H4 (cell line): ENCODE measurements around the gene TMEM225. TPM values are rescaled to one million over a fixed set of nuclear protein-coding genes. Genes with fewer than 3 reads are reported as not detected.
"Not testable (repeated sequence)": the region's sequence is repeated elsewhere in the genome, so short reads cannot be mapped to it uniquely, and the experiment has no call there.

Source experiments
- DNase-seq: peaks from one replicate; pipeline ENCODE4 v3.0.0-alpha.2; 2015; ENCODE audit warnings: low spot score
- total RNA-seq: library from RNA; depleted of rRNA; stranded (reverse); fragments of >200 nt; shearing (Covaris generic); gene quantifications from 2 replicates; pipeline ENCODE4 v1.2.3, GENCODE V29; 2014; rRNA removed

The TMEM225 gene
- total RNA-seq = not detected in 2 replicates

- no peak for DNase-seq
Observed at GRCh38 chr11:123885570-123885969, at the start of gene TMEM225. Gene TMEM225 (minus strand): TSS chr11:123885670. CDS start chr11:123885425, 245 bp downstream.

- no peak for DNase-seq
Observed at GRCh38 chr11:123924027-123924426, 38.6 kb upstream of the TMEM225 start.

- DNase-seq = no peak
Observed at GRCh38 chr11:123920943-123921342, 35.5 kb upstream of the TMEM225 start.

- DNase-seq = no peak
Observed at GRCh38 chr11:123905826-123906225, 20.4 kb upstream of the TMEM225 start.

- DNase-seq = no peak
Observed at GRCh38 chr11:123904932-123905331, 19.5 kb upstream of the TMEM225 start.

GRCh38 chr11:123903932-123904331, 18.5 kb upstream of the TMEM225 start:
- no peak for DNase-seq

GRCh38 chr11:123901867-123902266, 16.4 kb upstream of the TMEM225 start, which contains the start of gene OR8D4:
Gene OR8D4 (plus strand): TSS chr11:123902167. CDS start chr11:123906432, 4,265 bp downstream.
- DNase-seq = no peak

GRCh38 chr11:123899792-123900191, 14.3 kb upstream of the TMEM225 start:
- DNase-seq = no peak

GRCh38 chr11:123892031-123892430, 6.6 kb upstream of the TMEM225 start:
- DNase-seq = no peak

- DNase-seq = no peak
Observed at GRCh38 chr11:123880912-123881311, 4.6 kb downstream of the TMEM225 start.

- not testable (repeated sequence) for DNase-seq
Observed at GRCh38 chr11:123867795-123868194, 17.7 kb downstream of the TMEM225 start.

GRCh38 chr11:123865293-123865692, 20.2 kb downstream of the TMEM225 start:
- not testable (repeated sequence) for DNase-seq

GRCh38 chr11:123859731-123860130, 25.7 kb downstream of the TMEM225 start:
- no peak for DNase-seq

- DNase-seq = no peak
Observed at GRCh38 chr11:123856444-123856843, 29.0 kb downstream of the TMEM225 start.

GRCh38 chr11:123853038-123853437, 32.4 kb downstream of the TMEM225 start:
- DNase-seq = no peak

GRCh38 chr11:123852321-123852720, 33.1 kb downstream of the TMEM225 start:
- no peak for DNase-seq

GRCh38 chr11:123851110-123851509, 34.4 kb downstream of the TMEM225 start:
- DNase-seq = no peak

GRCh38 chr11:123841174-123841573, 44.3 kb downstream of the TMEM225 start:
- no peak for DNase-seq

- DNase-seq = no peak
Observed at GRCh38 chr11:123839131-123839530, 46.3 kb downstream of the TMEM225 start.

- no peak for DNase-seq
Observed at GRCh38 chr11:123838659-123839058, 46.8 kb downstream of the TMEM225 start.

GRCh38 chr11:123838199-123838598, 47.3 kb downstream of the TMEM225 start:
- DNase-seq = no peak

- DNase-seq = no peak
Observed at GRCh38 chr11:123833095-123833494, 52.4 kb downstream of the TMEM225 start.
